RWPE1 (cell line): Measurements from ENCODE around the gene ARRDC1.

Source experiments
- CTCF ChIA-PET: fragments of 350-600 bp; sonication (Branson Sonifier 250); formaldehyde crosslinking; extraction: SDS; loops from one replicate; lab custom pipeline; 2021; lab: Yijun Ruan, JAX
- POLR2A ChIA-PET: fragments of 400-600 bp; formaldehyde crosslinking; extraction: SDS; loops from one replicate; lab custom pipeline; 2020; ENCODE audit warnings: antibody characterized with exemption; ENCODE audit not compliant: low non-redundant PET; lab: Yijun Ruan, JAX
- DNase-seq: peaks from one replicate; pipeline ENCODE4 v3.0.0; 2012; ENCODE audit warnings: low spot score
- H3K27ac ChIP-seq: fragments of 450-650 bp; 2 replicates; pipeline ENCODE4 v1.5.1; 2017
- TF ChIP-seq, protein P1 (sequence below): fragments of 450-650 bp; conservative IDR thresholded peaks from 2 replicates; pipeline ENCODE4 v1.5.1; 2017; ENCODE audit warnings: low read depth, mild to moderate bottlenecking

Gene ARRDC1

DNA sequence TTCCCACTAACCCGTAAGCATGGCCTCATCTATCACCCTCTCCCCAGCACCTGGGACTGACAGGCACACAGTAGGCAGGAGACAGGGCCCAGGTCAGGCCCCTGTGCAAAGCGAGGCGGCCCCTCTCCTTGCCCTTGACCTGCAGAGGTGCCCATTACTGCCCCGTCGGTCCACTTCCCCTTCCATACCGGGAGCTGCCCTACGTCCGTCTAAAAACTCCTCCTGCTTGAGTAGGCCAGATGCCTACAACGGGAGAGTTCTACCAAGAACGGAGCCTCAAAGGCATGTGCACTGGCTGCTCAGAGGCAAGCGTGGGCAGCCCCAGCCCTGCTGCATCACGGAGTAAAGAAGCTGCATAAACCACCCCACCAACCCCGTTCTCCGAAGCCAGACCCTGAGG lies 22.1 kb upstream of the ARRDC1 start:
- CTCF ChIA-PET, result interaction anchor here (0.6 to 6.2 kb wide), 2 partner anchors 6 to 84 kb away, joined by 4 to 48 read pairs; partner anchors contain the start of gene ZMYND19
- peak overlapping the region; percentile 85 for H3K27ac ChIP-seq
- POLR2A ChIA-PET, result no interaction called here
- TF ChIP-seq, protein P1, sequence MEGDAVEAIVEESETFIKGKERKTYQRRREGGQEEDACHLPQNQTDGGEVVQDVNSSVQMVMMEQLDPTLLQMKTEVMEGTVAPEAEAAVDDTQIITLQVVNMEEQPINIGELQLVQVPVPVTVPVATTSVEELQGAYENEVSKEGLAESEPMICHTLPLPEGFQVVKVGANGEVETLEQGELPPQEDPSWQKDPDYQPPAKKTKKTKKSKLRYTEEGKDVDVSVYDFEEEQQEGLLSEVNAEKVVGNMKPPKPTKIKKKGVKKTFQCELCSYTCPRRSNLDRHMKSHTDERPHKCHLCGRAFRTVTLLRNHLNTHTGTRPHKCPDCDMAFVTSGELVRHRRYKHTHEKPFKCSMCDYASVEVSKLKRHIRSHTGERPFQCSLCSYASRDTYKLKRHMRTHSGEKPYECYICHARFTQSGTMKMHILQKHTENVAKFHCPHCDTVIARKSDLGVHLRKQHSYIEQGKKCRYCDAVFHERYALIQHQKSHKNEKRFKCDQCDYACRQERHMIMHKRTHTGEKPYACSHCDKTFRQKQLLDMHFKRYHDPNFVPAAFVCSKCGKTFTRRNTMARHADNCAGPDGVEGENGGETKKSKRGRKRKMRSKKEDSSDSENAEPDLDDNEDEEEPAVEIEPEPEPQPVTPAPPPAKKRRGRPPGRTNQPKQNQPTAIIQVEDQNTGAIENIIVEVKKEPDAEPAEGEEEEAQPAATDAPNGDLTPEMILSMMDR, result no peak
- DNase-seq, result no peak

DNA sequence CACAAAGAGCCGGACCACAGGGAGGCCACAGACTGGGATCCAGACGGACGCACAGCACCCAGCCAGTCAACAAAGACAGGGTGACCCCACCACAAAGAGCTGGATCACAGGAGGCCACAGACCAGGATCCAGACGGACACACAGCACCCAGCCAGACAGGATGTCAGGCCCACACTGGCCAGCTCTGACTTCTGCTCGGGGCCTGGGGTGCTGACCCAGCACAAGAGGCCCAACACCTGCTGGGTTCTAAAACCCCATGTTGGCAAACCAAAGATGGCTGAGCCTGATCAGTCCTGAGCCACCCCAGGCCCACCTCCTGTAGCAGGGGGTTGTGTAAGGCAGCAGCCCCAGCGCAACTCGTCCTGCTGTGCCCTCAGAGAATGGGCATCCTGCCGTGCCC lies 21.5 kb upstream of the ARRDC1 start:
- ChIA-PET POLR2A (no interaction called here), CTCF (interaction anchor here (0.6 kb wide), 1 partner anchor 83 kb away, joined by 4 read pairs; no protein-coding TSS in a partner anchor)
- DNase-seq, result no peak
- TF ChIP-seq, protein P1, result no peak
- H3K27ac ChIP-seq, result peak overlapping the region; percentile 85

DNA sequence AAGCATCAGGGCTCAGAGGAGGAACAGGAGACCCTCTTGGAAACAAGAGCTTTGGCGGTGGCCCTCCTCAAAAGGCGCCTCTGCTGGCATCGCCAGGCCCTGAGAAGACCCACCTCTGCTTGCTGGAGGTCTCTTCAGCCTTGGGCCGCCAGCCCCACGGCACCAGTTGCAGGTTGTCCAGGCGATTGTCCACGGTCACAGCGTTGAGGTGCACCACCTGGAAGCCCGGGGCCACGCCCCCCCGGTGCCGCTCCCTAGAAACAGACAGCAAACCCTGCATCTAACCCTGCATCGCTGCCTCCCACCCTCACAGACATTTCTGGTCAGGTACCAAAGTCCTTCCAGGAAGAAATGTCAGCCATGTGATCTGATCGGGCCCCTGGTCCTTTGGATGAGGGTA lies 18.6 kb upstream of the ARRDC1 start:
- POLR2A ChIA-PET, result interaction anchor here (1.1 kb wide), 1 partner anchor 34 kb away, joined by 5 read pairs; no protein-coding TSS in a partner anchor
- CTCF ChIA-PET, result no interaction called here
- TF ChIP-seq, protein P1, result no peak
- H3K27ac ChIP-seq, result peak overlapping the region; percentile 81
- DNase-seq, result no peak

DNA sequence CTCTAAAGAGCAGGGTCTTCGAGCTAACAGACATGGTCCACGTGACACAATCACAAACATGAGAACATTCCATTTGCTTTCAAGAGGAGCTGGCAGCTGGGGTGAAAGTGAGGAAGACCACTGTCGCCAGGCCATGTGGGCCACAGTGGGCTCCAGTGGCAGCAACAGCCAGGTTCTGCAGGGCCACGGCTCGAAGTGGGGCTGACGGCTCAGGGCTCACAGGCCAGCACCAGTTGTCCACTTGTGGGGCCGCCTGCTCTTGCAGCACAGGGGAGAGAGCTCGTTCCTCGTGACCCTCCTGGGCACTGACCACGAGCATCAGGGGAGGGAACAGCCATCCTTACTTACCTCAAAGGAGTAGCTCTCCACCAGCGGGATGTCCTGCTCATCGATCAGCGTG lies 17.2 kb upstream of the ARRDC1 start:
- TF ChIP-seq, protein P1, result no peak

DNA sequence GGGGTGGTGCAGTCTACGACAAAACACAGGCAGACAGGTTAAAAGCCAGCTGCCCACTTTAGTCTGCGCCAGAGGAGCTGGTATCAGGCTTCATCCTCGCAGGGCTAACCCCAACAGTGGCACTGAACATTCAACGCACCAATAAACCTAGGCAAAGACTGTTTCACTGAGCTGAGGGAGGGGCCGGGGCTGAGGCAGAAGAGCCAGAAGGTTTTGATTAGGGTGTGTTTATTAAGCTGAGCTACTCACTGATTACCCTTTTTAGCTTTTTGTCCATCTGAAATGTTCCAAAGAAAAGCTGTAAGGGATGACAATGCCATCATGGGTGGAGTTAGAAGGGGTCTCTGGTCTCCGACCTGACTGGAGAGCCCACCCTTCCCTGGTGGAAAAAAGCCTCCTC lies 16.6 kb upstream of the ARRDC1 start:
- ChIA-PET POLR2A (interaction anchor here (0.8 to 2.3 kb wide), 3 partner anchors 8 to 16 kb away, joined by 3 to 10 read pairs (median 5); partner anchors contain the start of gene ARRDC1), CTCF (interaction anchor here (0.6 to 5.0 kb wide), 3 partner anchors 9 to 437 kb away, joined by 3 to 48 read pairs (median 4); partner anchors contain the start of gene DPH7)
- TF ChIP-seq, protein P1, result no peak
- H3K27ac ChIP-seq, result peak overlapping the region; percentile 81
- DNase-seq, result no peak

More for the DNA sequence above, 17.2 kb upstream of the ARRDC1 start:
- ChIA-PET CTCF (interaction anchor here (0.5 to 5.0 kb wide), 4 partner anchors 8 to 436 kb away, joined by 3 to 48 read pairs (median 4); partner anchors contain the start of gene DPH7), POLR2A (interaction anchor here (0.8 to 2.3 kb wide), 3 partner anchors 7 to 17 kb away, joined by 3 to 10 read pairs (median 5); partner anchors contain the start of gene ARRDC1)
- peak overlapping the region; percentile 81 for H3K27ac ChIP-seq
- no peak for DNase-seq

DNA sequence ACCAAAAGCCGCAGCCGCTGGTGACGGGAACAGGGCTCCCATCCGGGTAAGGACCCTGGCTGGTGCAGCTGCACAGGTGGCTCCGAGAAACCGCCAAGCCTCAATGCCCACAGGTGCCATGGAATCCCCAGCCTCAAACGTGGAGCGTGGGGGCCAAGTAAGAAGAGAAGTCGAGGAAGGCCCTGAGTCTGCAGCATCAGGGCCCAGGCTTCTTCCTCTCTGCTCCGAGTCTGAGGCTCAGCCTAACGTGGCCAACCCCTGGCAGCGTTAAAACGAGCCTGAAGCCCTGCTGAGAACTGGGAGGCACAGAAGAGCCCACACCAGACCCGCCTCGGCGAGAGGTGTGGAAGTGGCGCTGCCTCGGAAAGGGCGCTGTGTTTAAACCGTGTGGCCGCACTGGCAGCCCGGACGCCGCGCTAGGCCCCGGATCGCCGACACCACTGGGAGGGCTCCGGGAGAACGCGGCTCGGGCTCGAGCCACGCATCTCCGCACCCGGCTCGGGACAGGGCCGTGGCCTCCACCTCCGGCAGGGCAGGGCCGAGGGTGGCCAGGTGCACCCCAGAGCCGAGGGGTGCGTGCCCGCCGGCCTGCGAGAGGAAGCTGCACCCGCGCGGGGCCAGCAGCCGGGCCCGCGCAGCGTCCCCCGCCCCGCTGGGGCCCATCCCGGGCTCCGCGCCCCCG lies 15.9 kb upstream of the ARRDC1 start:
- H3K27ac ChIP-seq, result peak overlapping the region; percentile 81
- ChIA-PET POLR2A (interaction anchor here (1.5 to 2.3 kb wide), 2 partner anchors 8 to 10 kb away, joined by 5 to 10 read pairs; no protein-coding TSS in a partner anchor), CTCF (interaction anchor here (0.7 to 5.0 kb wide), 2 partner anchors 9 to 279 kb away, joined by 3 to 48 read pairs; partner anchors contain the start of gene DPH7)

More for the DNA sequence above, 15.9 kb upstream of the ARRDC1 start:
- no peak for DNase-seq
- TF ChIP-seq, protein P1, result no peak
